Osteocyte (in vitro differentiated cells): ENCODE results near the gene PTHLH. TPM values are rescaled to one million over a fixed set of nuclear protein-coding genes. Genes with fewer than 3 reads are reported as not detected.

Experiments used
- DNase-seq: peaks from one replicate; pipeline ENCODE4 v3.0.0; 2021; ENCODE audit warnings: mixed read lengths; ENCODE audit not compliant: unreplicated experiment; ENCODE audit errors: extremely low spot score
- H3K27ac Mint-ChIP-seq: one replicate; pipeline ENCODE4 v1.8.0; 2021; ENCODE audit warnings: mild to moderate bottlenecking, mixed read lengths; ENCODE audit not compliant: unreplicated experiment
- H3K27me3 Mint-ChIP-seq: one replicate; pipeline ENCODE4 v1.8.0; 2021; ENCODE audit warnings: mixed read lengths; ENCODE audit not compliant: unreplicated experiment
- H3K36me3 Mint-ChIP-seq: one replicate; pipeline ENCODE4 v1.8.0; 2021; ENCODE audit warnings: mixed read lengths; ENCODE audit not compliant: unreplicated experiment
- H3K4me1 Mint-ChIP-seq: one replicate; pipeline ENCODE4 v1.8.0; 2021; ENCODE audit warnings: mixed read lengths; ENCODE audit not compliant: unreplicated experiment
- H3K4me3 Mint-ChIP-seq: one replicate; pipeline ENCODE4 v1.8.0; 2021; ENCODE audit warnings: mild to moderate bottlenecking, moderate library complexity, mixed read lengths; ENCODE audit not compliant: unreplicated experiment
- H3K9me3 Mint-ChIP-seq: one replicate; pipeline ENCODE4 v1.8.0; 2021; ENCODE audit warnings: mixed read lengths; ENCODE audit not compliant: unreplicated experiment
- total RNA-seq: library from RNA; stranded (reverse); gene quantifications from 2 replicates; pipeline ENCODE4 v1.2.1, GENCODE V29; 2021
- TF ChIP-seq, protein P1 (sequence below): fragments of 200-600 bp; sonication (generic); IDR thresholded peaks from 2 replicates; pipeline ENCODE4 v1.5.0; 2021; ENCODE audit warnings: antibody characterized with exemption, mild to moderate bottlenecking, moderate library complexity

The PTHLH gene
- total RNA-seq, 1 donor from 2014 or later = 0.46 TPM

DNA sequence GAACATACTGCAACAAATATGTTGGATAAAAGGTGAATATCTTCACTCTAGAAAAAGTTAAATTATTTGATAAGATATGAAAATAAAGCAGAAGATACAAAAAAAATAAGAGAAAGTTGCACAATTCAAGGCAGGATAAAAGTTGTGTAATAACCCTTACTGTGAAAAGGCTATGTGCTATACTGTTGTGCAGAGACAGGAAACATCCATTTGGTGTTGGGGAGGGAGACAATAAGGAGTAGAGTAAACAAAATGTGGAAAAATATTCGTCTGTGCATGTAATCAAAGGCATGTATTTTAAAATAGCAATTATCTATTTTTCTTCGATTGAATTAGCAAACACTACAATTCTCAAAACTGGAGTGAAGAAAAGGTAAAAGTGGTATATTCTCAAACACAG, 34.8 kb downstream of the PTHLH start:
- Mint-ChIP-seq H3K9me3 (no peaks in the 10 kb centered on the region), H3K4me3 (no peak overlapping the region), H3K4me1 (no peaks in the 10 kb centered on the region), H3K36me3 (peaks cover 1% of the 10 kb centered on the region), H3K27me3 (peaks cover 18% of the 10 kb centered on the region), H3K27ac (no peak overlapping the region)
- DNase-seq = no peak
- TF ChIP-seq, protein P1, sequence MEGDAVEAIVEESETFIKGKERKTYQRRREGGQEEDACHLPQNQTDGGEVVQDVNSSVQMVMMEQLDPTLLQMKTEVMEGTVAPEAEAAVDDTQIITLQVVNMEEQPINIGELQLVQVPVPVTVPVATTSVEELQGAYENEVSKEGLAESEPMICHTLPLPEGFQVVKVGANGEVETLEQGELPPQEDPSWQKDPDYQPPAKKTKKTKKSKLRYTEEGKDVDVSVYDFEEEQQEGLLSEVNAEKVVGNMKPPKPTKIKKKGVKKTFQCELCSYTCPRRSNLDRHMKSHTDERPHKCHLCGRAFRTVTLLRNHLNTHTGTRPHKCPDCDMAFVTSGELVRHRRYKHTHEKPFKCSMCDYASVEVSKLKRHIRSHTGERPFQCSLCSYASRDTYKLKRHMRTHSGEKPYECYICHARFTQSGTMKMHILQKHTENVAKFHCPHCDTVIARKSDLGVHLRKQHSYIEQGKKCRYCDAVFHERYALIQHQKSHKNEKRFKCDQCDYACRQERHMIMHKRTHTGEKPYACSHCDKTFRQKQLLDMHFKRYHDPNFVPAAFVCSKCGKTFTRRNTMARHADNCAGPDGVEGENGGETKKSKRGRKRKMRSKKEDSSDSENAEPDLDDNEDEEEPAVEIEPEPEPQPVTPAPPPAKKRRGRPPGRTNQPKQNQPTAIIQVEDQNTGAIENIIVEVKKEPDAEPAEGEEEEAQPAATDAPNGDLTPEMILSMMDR = no peak

DNA sequence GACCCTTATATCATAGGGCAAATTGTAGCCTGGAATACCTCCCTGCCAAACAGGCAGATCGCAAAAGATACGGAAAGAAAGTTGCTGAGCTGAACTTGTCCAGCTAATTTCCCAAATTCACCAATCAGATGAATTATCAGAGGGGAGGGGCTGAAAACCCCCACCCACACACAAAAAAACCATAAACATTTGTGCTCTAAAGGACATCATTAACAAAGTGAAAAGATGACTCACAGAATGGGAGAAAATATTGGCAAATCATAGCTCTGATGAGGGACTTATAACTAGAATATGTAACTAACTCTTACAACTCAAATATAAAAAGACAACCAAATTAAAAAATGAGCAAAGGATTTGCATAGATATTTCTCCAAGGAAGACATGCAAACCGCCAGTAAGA, 36.3 kb downstream of the PTHLH start:
- no peak for DNase-seq
- no peak overlapping the region for H3K27ac Mint-ChIP-seq

DNA sequence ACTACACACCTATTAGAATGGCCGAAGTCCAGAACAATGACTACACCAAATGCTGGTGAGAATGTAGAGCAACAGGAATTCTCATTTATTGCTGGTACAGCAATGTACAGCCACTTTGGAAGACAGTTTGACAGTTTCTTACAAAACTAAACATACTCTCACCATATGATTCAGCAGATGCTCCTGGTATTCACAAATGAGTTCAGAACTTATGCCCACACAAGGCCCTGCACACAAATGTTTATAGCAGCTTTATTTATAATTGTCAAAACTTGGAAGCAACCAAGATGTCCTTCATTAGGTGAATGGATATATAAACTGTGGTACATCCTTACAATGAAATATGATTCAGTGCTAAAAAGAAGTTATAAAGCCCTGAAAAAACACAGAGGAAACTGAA, 38.3 kb downstream of the PTHLH start:
- Mint-ChIP-seq H3K4me1 (no peaks in the 10 kb centered on the region), H3K36me3 (peaks cover 2% of the 10 kb centered on the region), H3K9me3 (no peaks in the 10 kb centered on the region), H3K4me3 (no peak overlapping the region), H3K27ac (no peak overlapping the region), H3K27me3 (peaks cover 29% of the 10 kb centered on the region)
- no peak for DNase-seq
- TF ChIP-seq, protein P1 = no peak

More for the DNA sequence above, 36.3 kb downstream of the PTHLH start:
- TF ChIP-seq, protein P1 = no peak
- no peaks in the 10 kb centered on the region for H3K9me3 Mint-ChIP-seq
- H3K27me3 Mint-ChIP-seq = peaks cover 18% of the 10 kb centered on the region
- no peak overlapping the region for H3K4me3 Mint-ChIP-seq
- H3K4me1 Mint-ChIP-seq = no peaks in the 10 kb centered on the region
- H3K36me3 Mint-ChIP-seq = peaks cover 2% of the 10 kb centered on the region

DNA sequence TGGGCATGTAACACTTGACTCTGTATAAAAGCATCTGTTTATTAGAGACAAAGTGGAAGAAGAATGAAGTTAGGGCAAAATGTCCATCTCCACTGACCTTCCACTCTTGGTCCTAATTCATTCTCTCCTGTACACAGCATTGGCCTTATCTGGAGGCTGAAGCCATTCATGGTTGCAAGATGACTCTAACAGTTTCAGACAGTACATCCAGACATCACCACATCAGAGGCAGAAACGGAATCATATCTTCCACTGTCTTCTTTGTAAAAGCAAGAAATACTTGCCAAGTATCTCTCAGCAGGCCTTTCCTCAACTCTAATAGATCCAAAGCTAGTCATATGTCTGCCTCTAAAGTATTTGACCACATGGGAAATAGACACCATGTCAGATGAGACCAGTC, 41.1 kb downstream of the PTHLH start:
- Mint-ChIP-seq H3K9me3 (no peaks in the 10 kb centered on the region), H3K27ac (no peak overlapping the region), H3K36me3 (peaks cover 2% of the 10 kb centered on the region), H3K4me1 (no peaks in the 10 kb centered on the region), H3K27me3 (peaks cover 38% of the 10 kb centered on the region), H3K4me3 (no peak overlapping the region)
- TF ChIP-seq, protein P1 = no peak
- DNase-seq = no peak

DNA sequence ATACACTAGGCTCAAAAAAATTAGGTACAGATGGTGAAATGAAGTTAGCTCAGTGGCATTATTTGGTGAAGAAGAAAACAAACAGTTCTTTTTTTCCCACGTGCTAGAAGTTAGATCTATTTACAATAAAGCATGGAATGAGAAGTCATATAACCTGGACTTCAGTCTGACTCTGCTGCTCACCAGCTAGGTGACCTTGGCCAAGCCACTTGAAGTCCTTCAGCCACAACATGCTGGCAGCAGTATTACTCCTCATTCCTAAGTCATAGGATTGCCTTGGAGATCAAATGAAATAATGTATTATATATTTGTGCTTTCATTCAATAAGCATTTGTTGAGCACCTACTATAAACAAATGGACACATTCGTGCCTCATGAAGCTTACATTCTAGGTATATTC, 45.2 kb downstream of the PTHLH start:
- DNase-seq = no peak
- no peak overlapping the region for H3K4me3 Mint-ChIP-seq
- no peak overlapping the region for H3K27ac Mint-ChIP-seq
- no peaks in the 10 kb centered on the region for H3K36me3 Mint-ChIP-seq
- no peaks in the 10 kb centered on the region for H3K9me3 Mint-ChIP-seq
- no peaks in the 10 kb centered on the region for H3K4me1 Mint-ChIP-seq
- TF ChIP-seq, protein P1 = no peak
- peaks cover 41% of the 10 kb centered on the region for H3K27me3 Mint-ChIP-seq
